WTC11 (cell line): ENCODE measurements around the gene TCTN2. TPM values are rescaled to one million over a fixed set of nuclear protein-coding genes. Genes with fewer than 3 reads are reported as not detected.

ENCODE experiments used
- ATF2 ChIP-seq: sonication (generic); formaldehyde crosslinking; IDR thresholded peaks from 2 replicates; pipeline ENCODE4 v1.8.1; 2022; ENCODE audit warnings: low read depth, missing genetic modification reagents, borderline replicate concordance
- ATF6 ChIP-seq: sonication (generic); formaldehyde crosslinking; IDR thresholded peaks from 2 replicates; pipeline ENCODE4 v1.8.1; 2023; ENCODE audit warnings: mild to moderate bottlenecking, missing genetic modification reagents
- CREB1 ChIP-seq: sonication (generic); formaldehyde crosslinking; IDR thresholded peaks from 2 replicates; pipeline ENCODE4 v1.8.0; 2023; ENCODE audit warnings: mild to moderate bottlenecking, missing genetic modification reagents
- ETV6 ChIP-seq: sonication (generic); formaldehyde crosslinking; IDR thresholded peaks from 2 replicates; pipeline ENCODE4 v1.8.1; 2022; ENCODE audit warnings: mild to moderate bottlenecking, missing genetic modification reagents
- FOXK1 ChIP-seq: sonication (generic); formaldehyde crosslinking; IDR thresholded peaks from 2 replicates; pipeline ENCODE4 v1.8.0; 2022; ENCODE audit warnings: mild to moderate bottlenecking, moderate library complexity, missing genetic modification reagents
- FOXP1 ChIP-seq: sonication (generic); formaldehyde crosslinking; IDR thresholded peaks from 2 replicates; pipeline ENCODE4 v1.8.0; 2022; ENCODE audit warnings: missing genetic modification reagents, mild to moderate bottlenecking, moderate library complexity, borderline replicate concordance
- GTF2I ChIP-seq: fragments of 250-450 bp; sonication (Bioruptor Pico); conservative IDR thresholded peaks from 2 replicates; pipeline ENCODE4 v1.4.0; 2021; ENCODE audit warnings: mild to moderate bottlenecking
- HMGA2 ChIP-seq: fragments of 250-450 bp; sonication (Bioruptor Pico); IDR thresholded peaks from 2 replicates; pipeline ENCODE4 v1.4.0; 2021; ENCODE audit warnings: mild to moderate bottlenecking, moderate library complexity
- ZNF232 ChIP-seq: sonication (generic); formaldehyde crosslinking; IDR thresholded peaks from 2 replicates; pipeline ENCODE4 v1.8.0; 2022; ENCODE audit warnings: mild to moderate bottlenecking, missing genetic modification reagents
- ZNF317 ChIP-seq: sonication (generic); formaldehyde crosslinking; IDR thresholded peaks from 2 replicates; pipeline ENCODE4 v1.8.1; 2023; ENCODE audit warnings: low read depth, mild to moderate bottlenecking, moderate library complexity, missing genetic modification reagents, borderline replicate concordance
- ZNF425 ChIP-seq: fragments of 250-450 bp; sonication (Bioruptor Pico); conservative IDR thresholded peaks from 2 replicates; pipeline ENCODE4 v1.9.0; 2021; ENCODE audit warnings: mild to moderate bottlenecking
- ZNF671 ChIP-seq: fragments of 250-450 bp; sonication (Bioruptor Pico); IDR thresholded peaks from 2 replicates; pipeline ENCODE4 v1.8.0; 2021; ENCODE audit warnings: mild to moderate bottlenecking
- total RNA-seq: library from RNA; stranded (reverse); gene quantifications from 3 replicates; pipeline ENCODE4 v1.2.3, GENCODE V29; 2021
- TF ChIP-seq, protein P1 (sequence below): sonication (generic); formaldehyde crosslinking; IDR thresholded peaks from 2 replicates; pipeline ENCODE4 v1.8.0; 2022; ENCODE audit warnings: missing genetic modification reagents
- TF ChIP-seq, protein P2 (sequence below): sonication (generic); formaldehyde crosslinking; IDR thresholded peaks from 2 replicates; pipeline ENCODE4 v1.8.0; 2023; ENCODE audit warnings: missing genetic modification reagents, mild to moderate bottlenecking, borderline replicate concordance
- TF ChIP-seq, protein P3 (sequence below): sonication (generic); formaldehyde crosslinking; IDR thresholded peaks from 2 replicates; pipeline ENCODE4 v1.8.0; 2023; ENCODE audit warnings: mild to moderate bottlenecking, missing genetic modification reagents
- TF ChIP-seq, protein P4 (sequence below): sonication (generic); formaldehyde crosslinking; IDR thresholded peaks from 2 replicates; pipeline ENCODE4 v1.8.1; 2022; ENCODE audit warnings: missing genetic modification reagents, borderline replicate concordance
- TF ChIP-seq, protein P5 (sequence below): sonication (generic); formaldehyde crosslinking; conservative IDR thresholded peaks from 2 replicates; pipeline ENCODE4 v1.8.1; 2022; ENCODE audit warnings: mild to moderate bottlenecking, missing genetic modification reagents

The TCTN2 gene
- total RNA-seq, 1 experiment from 2014 or later = 6.2 TPM

DNA sequence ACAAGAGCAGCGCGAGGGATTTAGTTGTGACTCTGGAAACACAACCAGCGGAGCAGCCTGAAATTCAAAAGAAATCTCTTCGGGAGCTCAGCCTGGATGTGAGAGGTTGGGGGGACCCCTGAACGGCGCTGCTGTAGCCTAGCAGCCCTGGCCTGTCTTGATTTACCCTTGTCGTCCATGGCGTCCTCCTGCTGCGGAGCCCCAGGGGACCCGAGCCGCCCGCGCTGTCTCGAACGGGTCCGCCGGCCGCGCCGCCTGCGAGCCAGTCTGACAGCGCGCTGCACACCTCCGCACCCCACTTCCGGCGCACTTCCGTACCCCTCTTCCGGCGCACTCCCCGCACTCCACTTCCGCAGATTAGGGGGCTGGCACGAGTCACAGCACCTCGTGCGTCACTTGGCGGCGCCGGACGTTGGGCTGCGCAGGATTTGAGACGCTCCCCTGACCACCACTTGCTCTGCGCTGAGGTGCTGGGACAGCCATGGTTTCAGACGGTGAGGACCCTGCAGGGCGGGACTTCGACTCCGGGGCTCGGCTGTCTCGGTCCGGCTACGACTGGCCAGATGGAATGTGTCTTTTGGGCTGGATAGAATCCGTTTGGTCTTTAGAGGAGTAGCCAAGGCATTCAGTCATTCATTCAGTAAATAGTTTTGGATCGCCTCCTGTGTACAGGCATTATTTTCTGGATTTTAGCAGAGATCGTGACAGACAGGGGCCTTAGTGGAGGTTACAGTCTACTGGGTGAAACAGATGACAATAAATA is 37.4 kb upstream of the TCTN2 start, which contains the start of the genes EIF2B1 and GTF2H3 (continued):
- TF ChIP-seq, protein P1, sequence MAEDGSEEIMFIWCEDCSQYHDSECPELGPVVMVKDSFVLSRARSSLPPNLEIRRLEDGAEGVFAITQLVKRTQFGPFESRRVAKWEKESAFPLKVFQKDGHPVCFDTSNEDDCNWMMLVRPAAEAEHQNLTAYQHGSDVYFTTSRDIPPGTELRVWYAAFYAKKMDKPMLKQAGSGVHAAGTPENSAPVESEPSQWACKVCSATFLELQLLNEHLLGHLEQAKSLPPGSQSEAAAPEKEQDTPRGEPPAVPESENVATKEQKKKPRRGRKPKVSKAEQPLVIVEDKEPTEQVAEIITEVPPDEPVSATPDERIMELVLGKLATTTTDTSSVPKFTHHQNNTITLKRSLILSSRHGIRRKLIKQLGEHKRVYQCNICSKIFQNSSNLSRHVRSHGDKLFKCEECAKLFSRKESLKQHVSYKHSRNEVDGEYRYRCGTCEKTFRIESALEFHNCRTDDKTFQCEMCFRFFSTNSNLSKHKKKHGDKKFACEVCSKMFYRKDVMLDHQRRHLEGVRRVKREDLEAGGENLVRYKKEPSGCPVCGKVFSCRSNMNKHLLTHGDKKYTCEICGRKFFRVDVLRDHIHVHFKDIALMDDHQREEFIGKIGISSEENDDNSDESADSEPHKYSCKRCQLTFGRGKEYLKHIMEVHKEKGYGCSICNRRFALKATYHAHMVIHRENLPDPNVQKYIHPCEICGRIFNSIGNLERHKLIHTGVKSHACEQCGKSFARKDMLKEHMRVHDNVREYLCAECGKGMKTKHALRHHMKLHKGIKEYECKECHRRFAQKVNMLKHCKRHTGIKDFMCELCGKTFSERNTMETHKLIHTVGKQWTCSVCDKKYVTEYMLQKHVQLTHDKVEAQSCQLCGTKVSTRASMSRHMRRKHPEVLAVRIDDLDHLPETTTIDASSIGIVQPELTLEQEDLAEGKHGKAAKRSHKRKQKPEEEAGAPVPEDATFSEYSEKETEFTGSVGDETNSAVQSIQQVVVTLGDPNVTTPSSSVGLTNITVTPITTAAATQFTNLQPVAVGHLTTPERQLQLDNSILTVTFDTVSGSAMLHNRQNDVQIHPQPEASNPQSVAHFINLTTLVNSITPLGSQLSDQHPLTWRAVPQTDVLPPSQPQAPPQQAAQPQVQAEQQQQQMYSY (CRISPR knock-in tag) = no peak
- peak; percentile 93 for TF ChIP-seq FOXP1 (CRISPR knock-in tag)
- TF ChIP-seq, protein P2, sequence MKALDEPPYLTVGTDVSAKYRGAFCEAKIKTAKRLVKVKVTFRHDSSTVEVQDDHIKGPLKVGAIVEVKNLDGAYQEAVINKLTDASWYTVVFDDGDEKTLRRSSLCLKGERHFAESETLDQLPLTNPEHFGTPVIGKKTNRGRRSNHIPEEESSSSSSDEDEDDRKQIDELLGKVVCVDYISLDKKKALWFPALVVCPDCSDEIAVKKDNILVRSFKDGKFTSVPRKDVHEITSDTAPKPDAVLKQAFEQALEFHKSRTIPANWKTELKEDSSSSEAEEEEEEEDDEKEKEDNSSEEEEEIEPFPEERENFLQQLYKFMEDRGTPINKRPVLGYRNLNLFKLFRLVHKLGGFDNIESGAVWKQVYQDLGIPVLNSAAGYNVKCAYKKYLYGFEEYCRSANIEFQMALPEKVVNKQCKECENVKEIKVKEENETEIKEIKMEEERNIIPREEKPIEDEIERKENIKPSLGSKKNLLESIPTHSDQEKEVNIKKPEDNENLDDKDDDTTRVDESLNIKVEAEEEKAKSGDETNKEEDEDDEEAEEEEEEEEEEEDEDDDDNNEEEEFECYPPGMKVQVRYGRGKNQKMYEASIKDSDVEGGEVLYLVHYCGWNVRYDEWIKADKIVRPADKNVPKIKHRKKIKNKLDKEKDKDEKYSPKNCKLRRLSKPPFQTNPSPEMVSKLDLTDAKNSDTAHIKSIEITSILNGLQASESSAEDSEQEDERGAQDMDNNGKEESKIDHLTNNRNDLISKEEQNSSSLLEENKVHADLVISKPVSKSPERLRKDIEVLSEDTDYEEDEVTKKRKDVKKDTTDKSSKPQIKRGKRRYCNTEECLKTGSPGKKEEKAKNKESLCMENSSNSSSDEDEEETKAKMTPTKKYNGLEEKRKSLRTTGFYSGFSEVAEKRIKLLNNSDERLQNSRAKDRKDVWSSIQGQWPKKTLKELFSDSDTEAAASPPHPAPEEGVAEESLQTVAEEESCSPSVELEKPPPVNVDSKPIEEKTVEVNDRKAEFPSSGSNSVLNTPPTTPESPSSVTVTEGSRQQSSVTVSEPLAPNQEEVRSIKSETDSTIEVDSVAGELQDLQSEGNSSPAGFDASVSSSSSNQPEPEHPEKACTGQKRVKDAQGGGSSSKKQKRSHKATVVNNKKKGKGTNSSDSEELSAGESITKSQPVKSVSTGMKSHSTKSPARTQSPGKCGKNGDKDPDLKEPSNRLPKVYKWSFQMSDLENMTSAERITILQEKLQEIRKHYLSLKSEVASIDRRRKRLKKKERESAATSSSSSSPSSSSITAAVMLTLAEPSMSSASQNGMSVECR = peak; percentile 65; the same call in 1 of the 2 replicates
- peak; percentile 96 for TF ChIP-seq CREB1 (CRISPR knock-in tag)
- TF ChIP-seq ZNF671 (CRISPR knock-in tag) = no peak
- peak; percentile 91; the same call in 1 of the 2 replicates for TF ChIP-seq ETV6 (CRISPR knock-in tag)
- no peak for TF ChIP-seq ATF2 (CRISPR knock-in tag)
- TF ChIP-seq HMGA2 (CRISPR knock-in tag) = no peak
- peak; percentile 99 for TF ChIP-seq FOXK1 (CRISPR knock-in tag)
- TF ChIP-seq, protein P3, sequence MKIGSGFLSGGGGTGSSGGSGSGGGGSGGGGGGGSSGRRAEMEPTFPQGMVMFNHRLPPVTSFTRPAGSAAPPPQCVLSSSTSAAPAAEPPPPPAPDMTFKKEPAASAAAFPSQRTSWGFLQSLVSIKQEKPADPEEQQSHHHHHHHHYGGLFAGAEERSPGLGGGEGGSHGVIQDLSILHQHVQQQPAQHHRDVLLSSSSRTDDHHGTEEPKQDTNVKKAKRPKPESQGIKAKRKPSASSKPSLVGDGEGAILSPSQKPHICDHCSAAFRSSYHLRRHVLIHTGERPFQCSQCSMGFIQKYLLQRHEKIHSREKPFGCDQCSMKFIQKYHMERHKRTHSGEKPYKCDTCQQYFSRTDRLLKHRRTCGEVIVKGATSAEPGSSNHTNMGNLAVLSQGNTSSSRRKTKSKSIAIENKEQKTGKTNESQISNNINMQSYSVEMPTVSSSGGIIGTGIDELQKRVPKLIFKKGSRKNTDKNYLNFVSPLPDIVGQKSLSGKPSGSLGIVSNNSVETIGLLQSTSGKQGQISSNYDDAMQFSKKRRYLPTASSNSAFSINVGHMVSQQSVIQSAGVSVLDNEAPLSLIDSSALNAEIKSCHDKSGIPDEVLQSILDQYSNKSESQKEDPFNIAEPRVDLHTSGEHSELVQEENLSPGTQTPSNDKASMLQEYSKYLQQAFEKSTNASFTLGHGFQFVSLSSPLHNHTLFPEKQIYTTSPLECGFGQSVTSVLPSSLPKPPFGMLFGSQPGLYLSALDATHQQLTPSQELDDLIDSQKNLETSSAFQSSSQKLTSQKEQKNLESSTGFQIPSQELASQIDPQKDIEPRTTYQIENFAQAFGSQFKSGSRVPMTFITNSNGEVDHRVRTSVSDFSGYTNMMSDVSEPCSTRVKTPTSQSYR (CRISPR knock-in tag) = no peak
- TF ChIP-seq, protein P4, sequence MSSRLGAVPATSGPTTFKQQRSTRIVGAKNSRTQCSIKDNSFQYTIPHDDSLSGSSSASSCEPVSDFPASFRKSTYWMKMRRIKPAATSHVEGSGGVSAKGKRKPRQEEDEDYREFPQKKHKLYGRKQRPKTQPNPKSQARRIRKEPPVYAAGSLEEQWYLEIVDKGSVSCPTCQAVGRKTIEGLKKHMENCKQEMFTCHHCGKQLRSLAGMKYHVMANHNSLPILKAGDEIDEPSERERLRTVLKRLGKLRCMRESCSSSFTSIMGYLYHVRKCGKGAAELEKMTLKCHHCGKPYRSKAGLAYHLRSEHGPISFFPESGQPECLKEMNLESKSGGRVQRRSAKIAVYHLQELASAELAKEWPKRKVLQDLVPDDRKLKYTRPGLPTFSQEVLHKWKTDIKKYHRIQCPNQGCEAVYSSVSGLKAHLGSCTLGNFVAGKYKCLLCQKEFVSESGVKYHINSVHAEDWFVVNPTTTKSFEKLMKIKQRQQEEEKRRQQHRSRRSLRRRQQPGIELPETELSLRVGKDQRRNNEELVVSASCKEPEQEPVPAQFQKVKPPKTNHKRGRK = no peak
- TF ChIP-seq ZNF317 (CRISPR knock-in tag) = no peak
- no peak for TF ChIP-seq ZNF425 (CRISPR knock-in tag)
- TF ChIP-seq, protein P5, sequence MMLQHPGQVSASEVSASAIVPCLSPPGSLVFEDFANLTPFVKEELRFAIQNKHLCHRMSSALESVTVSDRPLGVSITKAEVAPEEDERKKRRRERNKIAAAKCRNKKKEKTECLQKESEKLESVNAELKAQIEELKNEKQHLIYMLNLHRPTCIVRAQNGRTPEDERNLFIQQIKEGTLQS (CRISPR knock-in tag) = no peak
- no peak for TF ChIP-seq ATF6 (CRISPR knock-in tag)
- 0 out of 2 replicates have a peak, but pooled peaks have one; percentile 59 for TF ChIP-seq ZNF232 (CRISPR knock-in tag)
- no peak for TF ChIP-seq GTF2I (CRISPR knock-in tag)
